Thyroid gland (tissue), 4 donors: ENCODE results near the gene TMPRSS5. TPM values are rescaled to one million over a fixed set of nuclear protein-coding genes. Genes with fewer than 3 reads are reported as not detected.
A peak's percentile ranks its signal among the peaks of the same experiment; 100 is the strongest.

Experiments
- DNase-seq, 2 donors: peaks; one replicate each; pipeline ENCODE4 v3.0.0-alpha.2; 2019
- H3K27ac ChIP-seq, 3 donors: fragments of 200-600 bp; sonication (generic); 1 replicate in 2 of 3; 2 replicates in 1 of 3; pipeline ENCODE4 v1.5.1; 2016 to 2019; ENCODE audit warnings: mild to moderate bottlenecking in 1 of 3, moderate library complexity in 1 of 3
- H3K27me3 ChIP-seq: fragments of 200-600 bp; sonication (generic); one replicate; pipeline ENCODE4 v1.5.1; 2019
- H3K36me3 ChIP-seq, 2 donors: fragments of 200-600 bp; sonication (generic); one replicate each; pipeline ENCODE4 v1.5.1; 2016 to 2019
- H3K4me1 ChIP-seq, 2 donors: fragments of 200-600 bp; sonication (generic); one replicate each; pipeline ENCODE4 v1.5.1; 2017 to 2019
- H3K4me3 ChIP-seq, 3 donors: fragments of 200-600 bp; sonication (generic); replicated peaks in 1 of 3; 1 replicate in 2 of 3; 2 replicates in 1 of 3; pipeline ENCODE4 v1.5.1; 2016; ENCODE audit warnings: mild to moderate bottlenecking in 1 of 3
- H3K9me3 ChIP-seq: fragments of 200-600 bp; sonication (generic); one replicate; pipeline ENCODE4 v1.5.1; 2017
- POLR2A ChIP-seq, 2 donors: fragments of 450-650 bp; IDR thresholded peaks; one replicate each; pipeline ENCODE4 v1.6.1; 2017; ENCODE audit warnings: antibody characterized with exemption in 2 of 2, mild to moderate bottlenecking in 2 of 2, moderate library complexity in 1 of 2
- WGBS, 2 donors: methylation state at CpG; one replicate each; pipeline ENCODE4 v1.1.5; 2017; 5-methylcytosine and 5-hydroxymethylcytosine counted together
- intact Hi-C: fragments of 100-400 bp; cut with DNase I; formaldehyde crosslinking; loops from one replicate; pipeline ENCODE4 v1.15.1; 2023
- total RNA-seq, 4 donors: library from RNA; depleted of rRNA; stranded (reverse); fragments of >200 nt; gene quantifications; one replicate each; pipeline ENCODE4 v1.2.3, GENCODE V29; 2016
- TF ChIP-seq, protein P1 (sequence below), 6 experiments: fragments of 200-600 bp in 3 of 6; fragments of 450-650 bp in 3 of 6; sonication (generic) in 3 of 6; IDR thresholded peaks; one replicate each; pipeline ENCODE4 v1.5.1; 2016 to 2019; ENCODE audit warnings: antibody characterized with exemption in 6 of 6, mild to moderate bottlenecking in 2 of 6, inconsistent platforms in 1 of 6, moderate library complexity in 1 of 6

Gene TMPRSS5
- total RNA-seq, 4 donors from 2014 or later: 0.40 to 0.59 (median 0.45) TPM; not detected in 1

DNA sequence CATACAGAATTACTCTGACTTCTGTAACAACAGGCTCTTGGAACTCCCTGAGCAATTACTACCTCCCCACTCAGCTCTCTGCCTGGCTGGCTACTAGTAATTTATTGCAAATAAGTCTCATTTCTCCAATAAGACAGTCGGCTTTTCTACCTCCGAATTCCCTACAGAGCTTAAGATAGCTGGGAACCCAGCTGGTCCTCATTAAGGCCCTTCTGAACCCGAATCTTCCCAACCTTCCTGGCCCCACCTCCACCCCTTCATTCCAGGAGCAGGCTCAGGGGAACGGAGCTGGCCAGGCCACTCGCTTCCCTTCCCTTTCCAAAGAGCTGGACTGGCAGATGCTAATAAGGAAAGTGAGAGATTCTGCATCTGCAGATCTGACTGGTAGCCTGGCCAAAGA lies 21.6 kb downstream of the TMPRSS5 start:
- Histone ChIP-seq H3K27me3 (no peaks in the 10 kb centered on the region), H3K4me3 (no peak overlapping the region), H3K9me3 (no peaks in the 10 kb centered on the region), H3K4me1 (peaks cover 7 to 9% of the 10 kb centered on the region in 2 donors), H3K27ac (no peak overlapping the region), H3K36me3 (no peaks in the 10 kb centered on the region)
- TF ChIP-seq, protein P1, sequence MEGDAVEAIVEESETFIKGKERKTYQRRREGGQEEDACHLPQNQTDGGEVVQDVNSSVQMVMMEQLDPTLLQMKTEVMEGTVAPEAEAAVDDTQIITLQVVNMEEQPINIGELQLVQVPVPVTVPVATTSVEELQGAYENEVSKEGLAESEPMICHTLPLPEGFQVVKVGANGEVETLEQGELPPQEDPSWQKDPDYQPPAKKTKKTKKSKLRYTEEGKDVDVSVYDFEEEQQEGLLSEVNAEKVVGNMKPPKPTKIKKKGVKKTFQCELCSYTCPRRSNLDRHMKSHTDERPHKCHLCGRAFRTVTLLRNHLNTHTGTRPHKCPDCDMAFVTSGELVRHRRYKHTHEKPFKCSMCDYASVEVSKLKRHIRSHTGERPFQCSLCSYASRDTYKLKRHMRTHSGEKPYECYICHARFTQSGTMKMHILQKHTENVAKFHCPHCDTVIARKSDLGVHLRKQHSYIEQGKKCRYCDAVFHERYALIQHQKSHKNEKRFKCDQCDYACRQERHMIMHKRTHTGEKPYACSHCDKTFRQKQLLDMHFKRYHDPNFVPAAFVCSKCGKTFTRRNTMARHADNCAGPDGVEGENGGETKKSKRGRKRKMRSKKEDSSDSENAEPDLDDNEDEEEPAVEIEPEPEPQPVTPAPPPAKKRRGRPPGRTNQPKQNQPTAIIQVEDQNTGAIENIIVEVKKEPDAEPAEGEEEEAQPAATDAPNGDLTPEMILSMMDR (IDR thresholded peaks at IDR 0.05): no peak
- no peak for TF ChIP-seq POLR2A (IDR thresholded peaks at IDR 0.05)
- DNase-seq: no peak
- 62 to 67% methylated on average over 5 of the region's 5 CpGs for WGBS, 2 donors
- intact Hi-C loops: no loop called here

DNA sequence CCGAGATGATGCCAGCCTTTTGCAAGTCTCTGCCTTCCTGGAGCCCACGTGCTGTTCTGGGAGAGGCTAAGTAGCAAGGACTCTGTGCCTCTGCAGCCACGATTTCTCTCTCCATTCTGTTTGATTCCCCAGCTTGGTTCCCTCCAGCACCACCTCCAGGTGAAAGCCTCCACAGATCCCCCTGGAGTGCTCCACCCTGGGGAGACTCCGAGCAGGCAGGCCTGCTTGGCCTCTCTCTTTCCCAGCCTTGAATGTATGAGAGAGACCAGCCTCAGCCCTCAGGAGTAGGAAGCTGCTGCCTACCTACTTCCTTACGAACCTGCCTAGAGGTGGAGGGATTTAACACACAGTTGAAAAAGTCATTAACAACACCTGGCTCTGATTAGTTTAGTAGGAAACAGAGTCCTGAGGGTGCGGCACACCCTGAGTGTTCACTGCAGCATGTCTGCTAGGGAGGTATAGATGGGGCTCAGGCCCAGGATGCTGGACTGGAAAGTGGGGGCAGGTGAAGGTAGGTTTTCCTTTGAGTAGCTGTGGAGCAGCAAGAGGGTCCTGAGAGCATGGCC lies 22.5 kb downstream of the TMPRSS5 start:
- no peak for DNase-seq
- Histone ChIP-seq H3K27ac (no peak overlapping the region), H3K27me3 (no peaks in the 10 kb centered on the region), H3K4me1 (peaks cover 7 to 9% of the 10 kb centered on the region in 2 donors), H3K9me3 (no peaks in the 10 kb centered on the region), H3K4me3 (no peak overlapping the region), H3K36me3 (no peaks in the 10 kb centered on the region)
- intact Hi-C loops: no loop called here
- 70 to 89% methylated on average over 6 of the region's 6 CpGs for WGBS, 2 donors
- TF ChIP-seq, protein P1 (IDR thresholded peaks at IDR 0.05): no peak
- no peak for TF ChIP-seq POLR2A (IDR thresholded peaks at IDR 0.05)

DNA sequence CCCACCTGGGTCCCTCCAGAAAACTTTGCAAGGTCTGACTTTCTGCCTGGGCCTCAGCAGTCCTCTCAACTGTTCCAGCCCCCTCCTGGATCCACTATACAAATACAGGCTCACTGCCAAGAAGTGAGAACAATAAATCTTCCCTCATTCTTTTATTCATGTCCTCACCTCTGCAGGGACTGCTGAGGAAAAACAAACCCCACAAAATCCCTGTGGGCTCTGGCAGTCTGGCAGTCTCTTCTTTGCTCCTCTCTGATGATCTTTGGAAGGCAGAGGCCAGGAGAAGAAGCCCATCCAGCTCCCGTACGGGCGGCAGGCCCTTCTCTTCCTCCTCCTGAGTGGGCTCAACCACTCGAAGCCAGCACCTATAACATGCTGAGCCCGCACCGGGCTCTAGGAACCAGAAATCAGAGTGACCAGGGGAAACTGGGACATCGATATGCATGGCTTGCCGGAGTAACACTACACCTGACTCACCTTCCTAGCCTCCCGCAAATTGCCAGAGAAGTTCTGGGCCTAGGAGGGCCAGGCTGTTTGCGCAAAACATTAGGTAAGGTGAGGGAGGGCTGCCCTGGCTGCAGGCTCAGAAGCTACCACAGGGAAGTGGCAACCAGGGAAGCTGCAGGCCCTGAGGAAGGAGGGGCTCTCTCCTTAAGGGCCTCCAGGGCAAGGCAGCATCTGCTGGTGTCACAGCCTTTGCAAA lies 24.2 kb downstream of the TMPRSS5 start:
- Histone ChIP-seq H3K4me3 (no peak overlapping the region), H3K27ac (no peak overlapping the region), H3K9me3 (no peaks in the 10 kb centered on the region), H3K36me3 (no peaks in the 10 kb centered on the region), H3K4me1 (peaks cover 7 to 9% of the 10 kb centered on the region in 2 donors), H3K27me3 (no peaks in the 10 kb centered on the region)
- intact Hi-C loops: no loop called here
- no peak for TF ChIP-seq POLR2A (IDR thresholded peaks at IDR 0.05)
- TF ChIP-seq, protein P1 (IDR thresholded peaks at IDR 0.05): no peak
- WGBS, 2 donors: 43 to 50% methylated on average over 7 to 8 of the region's 10 CpGs
- DNase-seq: peak; percentile 14 to 26

DNA sequence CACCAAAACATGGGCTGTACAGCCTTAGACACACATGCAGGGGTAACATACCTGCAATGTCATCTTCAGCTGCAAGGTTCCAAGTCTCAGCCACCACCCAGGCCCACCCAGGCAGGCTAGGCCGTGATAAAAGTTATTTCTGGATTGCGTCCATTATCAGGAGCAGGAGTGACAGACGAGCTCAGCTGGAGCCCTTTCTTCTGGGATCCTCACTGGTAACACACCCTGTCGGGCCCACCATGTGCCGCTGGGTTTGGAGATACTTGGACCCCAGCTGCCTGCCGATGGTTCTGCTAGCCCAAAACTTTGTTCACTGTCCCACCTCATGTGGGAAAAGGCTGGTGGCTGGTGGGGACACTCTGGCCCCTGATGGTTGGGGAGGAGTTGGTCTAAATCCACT lies 24.8 kb downstream of the TMPRSS5 start:
- DNase-seq: no peak
- H3K4me3 ChIP-seq: no peak overlapping the region
- H3K9me3 ChIP-seq: no peaks in the 10 kb centered on the region
- intact Hi-C loops: no loop called here
- H3K27ac ChIP-seq: no peak overlapping the region
- peaks cover 7 to 9% of the 10 kb centered on the region in 2 donors for H3K4me1 ChIP-seq
- no peaks in the 10 kb centered on the region for H3K27me3 ChIP-seq
- TF ChIP-seq, protein P1 (IDR thresholded peaks at IDR 0.05): no peak
- TF ChIP-seq POLR2A (IDR thresholded peaks at IDR 0.05): no peak
- 86 to 94% methylated on average over 6 of the region's 6 CpGs for WGBS, 2 donors
- H3K36me3 ChIP-seq: no peaks in the 10 kb centered on the region

DNA sequence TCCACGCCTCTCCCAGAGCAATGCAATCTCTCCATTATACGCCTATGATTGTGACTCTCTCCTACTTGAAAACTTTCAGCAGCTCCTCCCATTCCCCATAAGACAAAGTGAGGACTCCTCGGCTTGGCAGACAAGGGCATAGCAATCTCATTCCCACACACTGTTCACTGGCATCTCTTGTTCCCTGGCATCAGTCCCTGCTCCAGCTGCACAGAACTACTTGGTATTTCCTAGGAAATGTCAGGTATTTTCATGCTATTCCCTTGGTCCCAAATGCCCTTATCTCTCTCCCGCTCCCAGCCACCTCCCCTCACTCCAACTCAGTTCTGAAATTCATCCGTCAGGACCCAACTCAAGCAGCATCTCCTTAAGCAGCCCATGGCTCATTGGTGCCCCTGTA lies 28.4 kb downstream of the TMPRSS5 start:
- H3K4me3 ChIP-seq: no peak overlapping the region
- TF ChIP-seq, protein P1 (IDR thresholded peaks at IDR 0.05): no peak
- TF ChIP-seq POLR2A (IDR thresholded peaks at IDR 0.05): no peak
- DNase-seq: no peak
- 82 to 90% methylated on average over 5 of the region's 5 CpGs for WGBS, 2 donors
- H3K27ac ChIP-seq: no peak overlapping the region
- no peaks in the 10 kb centered on the region for H3K9me3 ChIP-seq
- no peaks in the 10 kb centered on the region for H3K27me3 ChIP-seq
- peaks cover 7 to 9% of the 10 kb centered on the region in 2 donors for H3K4me1 ChIP-seq
- H3K36me3 ChIP-seq: no peaks in the 10 kb centered on the region
- intact Hi-C loops: no loop called here
